Measurements from ENCODE around the gene SPDYE4. TPM values are rescaled to one million over a fixed set of nuclear protein-coding genes. Genes with fewer than 3 reads are reported as not detected.

Gene SPDYE4
- total and polyA plus RNA-seq, 2 donors (not counting 1 experiment from before 2014, with no cell fraction given), result not detected

DNA sequence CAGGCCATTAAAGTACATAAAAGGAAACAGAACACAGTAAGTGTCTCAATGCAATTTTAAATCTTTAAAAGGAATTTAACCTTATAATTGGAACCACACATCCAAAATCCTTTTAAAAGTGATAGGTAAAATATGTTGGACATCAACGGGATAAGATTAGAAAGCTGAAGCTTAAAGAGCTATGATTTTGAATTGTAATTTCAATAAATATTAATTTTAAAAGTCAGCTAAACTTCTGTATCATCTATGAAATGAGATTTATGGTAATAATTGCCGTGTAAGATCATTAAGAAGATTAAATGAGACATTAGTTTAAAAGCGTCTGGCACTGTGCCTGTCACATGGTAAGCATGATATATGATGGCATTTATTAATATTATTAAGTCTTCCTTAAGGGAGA lies 45.0 kb downstream of the SPDYE4 start:
- intact Hi-C loops (cut with micrococcal nuclease), result no loop called here
- peaks cover 4% of the 10 kb centered on the region for H3K9me3 Mint-ChIP-seq (ENCODE audit: insufficient read depth)
- H3K4me1 ChIP-seq (ENCODE audit: control insufficient read depth in 2 of 2, insufficient read depth in 2 of 2, low read length in 2 of 2), result no peaks in the 10 kb centered on the region
- no peak overlapping the region for H3K4me2 ChIP-seq (replicated peaks; ENCODE audit: low read depth, low read length, poor library complexity, severe bottlenecking)
- peaks cover 24% of the 10 kb centered on the region for H3K27me3 Mint-ChIP-seq
- no peaks in the 10 kb centered on the region for H3K79me2 ChIP-seq (ENCODE audit: control insufficient read depth, insufficient read depth, low read length)
- WGBS (ENCODE audit: insufficient coverage), result no CpG with 5 or more reads among the region's 3 CpGs
- no peak overlapping the region for H3K27ac ChIP-seq (ENCODE audit: low read length in 2 of 2)
- no peaks in the 10 kb centered on the region for H3K4me1 Mint-ChIP-seq
- peaks cover 0 to 4% (median 0%) of the 10 kb centered on the region in 4 experiments for H3K27me3 ChIP-seq (replicated peaks in 1 of 4; ENCODE audit: control extremely low read depth in 1 of 4, control insufficient read depth in 3 of 4, insufficient read depth in 4 of 4, low read length in 3 of 4)
- POLR2A ChIA-PET, result no interaction called here
- no peak overlapping the region for H3K9ac ChIP-seq (ENCODE audit: low read length)
- no peak overlapping the region for H3K4me3 Mint-ChIP-seq
- CTCF ChIA-PET, result interaction anchor here (0.7 kb wide), 1 partner anchor 983 kb away, joined by 4 read pairs; no protein-coding TSS in a partner anchor
- DNase-seq (no peak), ATAC-seq (ENCODE audit: low read depth) (no peak)
- no peak overlapping the region for H2AFZ ChIP-seq (ENCODE audit: insufficient read depth, low read depth, low read length, poor library complexity, severe bottlenecking)
- no peaks in the 10 kb centered on the region for H4K20me1 ChIP-seq (ENCODE audit: control insufficient read depth, insufficient read depth, low read length, poor library complexity, severe bottlenecking)
- TF ChIP-seq EZH2 (IDR thresholded peaks at IDR 0.05; ENCODE audit: borderline replicate concordance, insufficient read depth, low read depth, low read length, poor library complexity, severe bottlenecking), result no peak
- TF ChIP-seq CTCF (IDR thresholded peaks at IDR 0.05), result no peak
- H3K9me3 ChIP-seq (ENCODE audit: control extremely low read depth in 1 of 3, control insufficient read depth in 2 of 3, insufficient read depth in 1 of 3, low read length in 2 of 3), result no peaks in the 10 kb centered on the region
- no peak overlapping the region for H3K27ac Mint-ChIP-seq
- no peak overlapping the region for H3K4me3 ChIP-seq (ENCODE audit: control extremely low read depth in 1 of 5, extremely low read depth in 1 of 5, insufficient read depth in 1 of 5, low read depth in 2 of 5, low read length in 4 of 5)
- H3K36me3 ChIP-seq (replicated peaks in 1 of 2; ENCODE audit: control extremely low read depth in 1 of 2, control insufficient read depth in 1 of 2, extremely low read depth in 1 of 2, insufficient read depth in 2 of 2, low read length in 1 of 2), result no peaks in the 10 kb centered on the region

GRCh38 chr17:8712698-8713097 lies 45.6 kb downstream of the SPDYE4 start:
- TF ChIP-seq CTCF (IDR thresholded peaks at IDR 0.05) (no peak), EZH2 (IDR thresholded peaks at IDR 0.05; ENCODE audit: borderline replicate concordance, insufficient read depth, low read depth, low read length, poor library complexity, severe bottlenecking) (no peak)
- Histone ChIP-seq H3K9ac (ENCODE audit: low read length) (no peak overlapping the region), H3K4me3 (ENCODE audit: control extremely low read depth in 1 of 5, extremely low read depth in 1 of 5, insufficient read depth in 1 of 5, low read depth in 2 of 5, low read length in 4 of 5) (no peak overlapping the region), H4K20me1 (ENCODE audit: control insufficient read depth, insufficient read depth, low read length, poor library complexity, severe bottlenecking) (no peaks in the 10 kb centered on the region), H3K27me3 (replicated peaks in 1 of 4; ENCODE audit: control extremely low read depth in 1 of 4, control insufficient read depth in 3 of 4, insufficient read depth in 4 of 4, low read length in 3 of 4) (peaks cover 0 to 8% (median 0%) of the 10 kb centered on the region in 4 experiments), H2AFZ (ENCODE audit: insufficient read depth, low read depth, low read length, poor library complexity, severe bottlenecking) (no peak overlapping the region), H3K36me3 (replicated peaks in 1 of 2; ENCODE audit: control extremely low read depth in 1 of 2, control insufficient read depth in 1 of 2, extremely low read depth in 1 of 2, insufficient read depth in 2 of 2, low read length in 1 of 2) (no peaks in the 10 kb centered on the region), H3K9me3 (ENCODE audit: control extremely low read depth in 1 of 3, control insufficient read depth in 2 of 3, insufficient read depth in 1 of 3, low read length in 2 of 3) (no peaks in the 10 kb centered on the region), H3K79me2 (ENCODE audit: control insufficient read depth, insufficient read depth, low read length) (no peaks in the 10 kb centered on the region), H3K4me1 (ENCODE audit: control insufficient read depth in 2 of 2, insufficient read depth in 2 of 2, low read length in 2 of 2) (no peaks in the 10 kb centered on the region), H3K4me2 (replicated peaks; ENCODE audit: low read depth, low read length, poor library complexity, severe bottlenecking) (no peak overlapping the region), H3K27ac (ENCODE audit: low read length in 2 of 2) (no peak overlapping the region)
- intact Hi-C loops (cut with micrococcal nuclease), result no loop called here
- no peak for ATAC-seq (ENCODE audit: low read depth)
- H3K9me3 Mint-ChIP-seq (ENCODE audit: insufficient read depth), result peaks cover 4% of the 10 kb centered on the region
- ChIA-PET POLR2A (no interaction called here), CTCF (interaction anchor here (0.7 kb wide), 1 partner anchor 983 kb away, joined by 4 read pairs; no protein-coding TSS in a partner anchor)
- H3K4me3 Mint-ChIP-seq, result no peak overlapping the region
- no peak overlapping the region for H3K27ac Mint-ChIP-seq
- H3K4me1 Mint-ChIP-seq, result no peaks in the 10 kb centered on the region
- H3K27me3 Mint-ChIP-seq, result peaks cover 24% of the 10 kb centered on the region
- DNase-seq, result no peak
